OCI-LY7 (cell line): ENCODE results near the gene VEGFA. TPM values are rescaled to one million over a fixed set of nuclear protein-coding genes. Genes with fewer than 3 reads are reported as not detected.

Experiments
- BruUV-seq: library from RNA; stranded (reverse); fragments of 400-500 nt; replicated peaks from 2 replicates; lab custom pipeline; 2021; lab: Mats Ljungman, UMichigan
- CTCF ChIA-PET: fragments of 300-600 bp; sonication (Branson Sonifier 250); formaldehyde crosslinking; loops from one replicate; lab custom pipeline; 2022; ENCODE audit warnings: antibody characterized with exemption; ENCODE audit not compliant: unreplicated experiment; lab: Charles Lee
- POLR2A ChIA-PET: fragments of 300-600 bp; sonication (Branson Sonifier 250); formaldehyde crosslinking; loops from one replicate; lab custom pipeline; 2022; ENCODE audit warnings: antibody characterized with exemption; lab: Charles Lee
- DNase-seq: peaks from one replicate; pipeline ENCODE4 v3.0.0-alpha.2; 2015; ENCODE audit warnings: low spot score
- H2AFZ ChIP-seq: fragments of 200-600 bp; sonication (generic), shearing (Covaris generic); 2 replicates; pipeline ENCODE4 v1.6.1; 2014; ENCODE audit warnings: mild to moderate bottlenecking, antibody characterized with exemption, low read length, moderate library complexity
- H3K27ac ChIP-seq: fragments of 200-600 bp; sonication (generic); 2 replicates; pipeline ENCODE4 v1.5.1; 2014; ENCODE audit warnings: mixed run types, low read depth, mild to moderate bottlenecking, moderate library complexity, low read length, inconsistent platforms; ENCODE audit not compliant: poor library complexity, severe bottlenecking
- H3K36me3 ChIP-seq: fragments of 200-600 bp; sonication (generic); 2 replicates; pipeline ENCODE4 v1.6.1; 2014; ENCODE audit warnings: mild to moderate bottlenecking, antibody characterized with exemption, low read length, moderate library complexity, mixed read lengths; ENCODE audit not compliant: insufficient read depth
- H3K4me1 ChIP-seq: fragments of 200-600 bp; sonication (generic); 2 replicates; pipeline ENCODE4 v1.5.1; 2014; ENCODE audit warnings: mild to moderate bottlenecking, low read length; ENCODE audit not compliant: insufficient read depth, poor library complexity, severe bottlenecking
- H3K4me2 ChIP-seq: fragments of 200-600 bp; sonication (generic); 2 replicates; pipeline ENCODE4 v1.6.1; 2014; ENCODE audit warnings: mild to moderate bottlenecking, low read length
- H3K4me3 ChIP-seq: fragments of 200-600 bp; sonication (generic); 2 replicates; pipeline ENCODE4 v1.5.1; 2014; ENCODE audit warnings: mild to moderate bottlenecking, low read depth, low read length; ENCODE audit not compliant: poor library complexity, severe bottlenecking
- H3K79me2 ChIP-seq: fragments of 200-600 bp; sonication (generic); 2 replicates; pipeline ENCODE4 v1.6.1; 2016; ENCODE audit warnings: low read depth, mild to moderate bottlenecking, low read length, moderate library complexity, mixed read lengths; ENCODE audit not compliant: insufficient read depth
- H3K9me2 ChIP-seq: fragments of 200-600 bp; sonication (generic); 2 replicates; pipeline ENCODE4 v1.6.1; 2016; ENCODE audit warnings: mild to moderate bottlenecking, low read length, mixed read lengths; ENCODE audit not compliant: insufficient read depth
- H3K9me3 ChIP-seq: fragments of 200-600 bp; sonication (generic); 2 replicates; pipeline ENCODE4 v1.6.1; 2014; ENCODE audit warnings: mild to moderate bottlenecking, mixed run types, low read length, mixed read lengths
- H4K20me1 ChIP-seq: fragments of 200-600 bp; sonication (generic); 2 replicates; pipeline ENCODE4 v1.6.1; 2014; ENCODE audit warnings: mild to moderate bottlenecking, antibody characterized with exemption, low read length, moderate library complexity, mixed read lengths; ENCODE audit not compliant: insufficient read depth
- CTCF ChIP-seq: fragments of 200-600 bp; sonication (generic); conservative IDR thresholded peaks from 2 replicates; pipeline ENCODE4 v1.5.1; 2014; ENCODE audit warnings: mild to moderate bottlenecking, antibody characterized with exemption, low read length, moderate library complexity, mixed read lengths
- EZH2phosphoT487 ChIP-seq: fragments of 200-600 bp; sonication (generic); IDR thresholded peaks from 2 replicates; pipeline ENCODE4 v1.6.1; 2018; ENCODE audit warnings: low read depth, borderline replicate concordance, mild to moderate bottlenecking, mixed run types, antibody characterized with exemption, low read length, moderate library complexity, mixed read lengths
- intact Hi-C: fragments of 100-400 bp; cut with micrococcal nuclease; formaldehyde crosslinking; loops from one replicate; pipeline ENCODE4 v1.10.0; 2022; ENCODE audit not compliant: unreplicated experiment
- total RNA-seq, 2 experiments: library from RNA; depleted of rRNA in 1 of 2; stranded (reverse); fragments of >200 nt in 1 of 2; shearing (Covaris generic) in 1 of 2; gene quantifications; 2 replicates each; pipeline ENCODE4 v1.2.3, GENCODE V29; 2014 to 2022

The VEGFA gene
- total RNA-seq, 2 experiments from 2014 or later = 59.7 to 88.5 TPM

- H3K4me3 ChIP-seq = no peak overlapping the region
- BruUV-seq = no TSS peak
- H3K4me2 ChIP-seq = no peak overlapping the region
- H3K36me3 ChIP-seq = no peaks in the 10 kb centered on the region
- H3K79me2 ChIP-seq = no peaks in the 10 kb centered on the region
- H4K20me1 ChIP-seq = no peaks in the 10 kb centered on the region
- H2AFZ ChIP-seq = no peak overlapping the region
- CTCF ChIA-PET = no interaction called here
- H3K9me2 ChIP-seq = no peaks in the 10 kb centered on the region
- H3K9me3 ChIP-seq = no peaks in the 10 kb centered on the region
- POLR2A ChIA-PET = no interaction called here
- intact Hi-C loops = no loop called here
- no peak for DNase-seq
- TF ChIP-seq EZH2phosphoT487 = no peak
- TF ChIP-seq CTCF = no peak
- H3K27ac ChIP-seq = no peak overlapping the region
- H3K4me1 ChIP-seq = peaks cover 4% of the 10 kb centered on the region
Measured at GRCh38 chr6:43806758-43807227, 36.8 kb downstream of the VEGFA start.

GRCh38 chr6:43807228-43808061 is 37.4 kb downstream of the VEGFA start:
- Histone ChIP-seq H3K4me2 (no peak overlapping the region), H3K9me2 (no peaks in the 10 kb centered on the region), H3K36me3 (no peaks in the 10 kb centered on the region), H3K79me2 (no peaks in the 10 kb centered on the region), H3K9me3 (no peaks in the 10 kb centered on the region), H2AFZ (no peak overlapping the region), H3K27ac (no peak overlapping the region), H3K4me3 (no peak overlapping the region), H3K4me1 (peaks cover 4% of the 10 kb centered on the region), H4K20me1 (no peaks in the 10 kb centered on the region)
- intact Hi-C loops = no loop called here
- TF ChIP-seq CTCF (no peak), EZH2phosphoT487 (no peak)
- DNase-seq = no peak
- CTCF ChIA-PET = no interaction called here
- no TSS peak for BruUV-seq
- POLR2A ChIA-PET = no interaction called here

GRCh38 chr6:43808412-43808811 is 38.4 kb downstream of the VEGFA start:
- Histone ChIP-seq H3K36me3 (no peaks in the 10 kb centered on the region), H3K9me3 (no peaks in the 10 kb centered on the region), H3K27ac (no peak overlapping the region), H3K79me2 (no peaks in the 10 kb centered on the region), H3K9me2 (no peaks in the 10 kb centered on the region), H3K4me2 (no peak overlapping the region), H3K4me1 (peaks cover 4% of the 10 kb centered on the region), H4K20me1 (no peaks in the 10 kb centered on the region), H2AFZ (no peak overlapping the region), H3K4me3 (no peak overlapping the region)
- TF ChIP-seq CTCF = no peak
- DNase-seq = no peak
- no TSS peak for BruUV-seq
- ChIA-PET CTCF (no interaction called here), POLR2A (interaction anchor here (0.7 kb wide), 1 partner anchor 207 kb away, joined by 4 read pairs; no protein-coding TSS in a partner anchor)
- intact Hi-C loops = no loop called here
